GM12878 (cell line): ENCODE results near the gene S100A14. TPM values are rescaled to one million over a fixed set of nuclear protein-coding genes. Genes with fewer than 3 reads are reported as not detected.

Source experiments
- ATAC-seq: fragments of 200-7000 bp; cut with Tn5 transposase; 3 replicates; pipeline ENCODE4 v1.9.1; 2020; ENCODE audit warnings: mild to moderate bottlenecking, moderate library complexity
- BruUV-seq: library from RNA; stranded (reverse); fragments of 400-500 nt; replicated peaks from 2 replicates; lab custom pipeline; 2021; lab: Mats Ljungman, UMichigan
- CTCF ChIA-PET: fragments of 300-600 bp; sonication (Branson Sonifier 250); formaldehyde crosslinking; extraction: SDS; loops from one replicate; lab custom pipeline; 2021; ENCODE audit warnings: inconsistent platforms; lab: Yijun Ruan, JAX
- POLR2A ChIA-PET: fragments of 350-600 bp; formaldehyde crosslinking; extraction: SDS; loops from one replicate; lab custom pipeline; 2021; ENCODE audit warnings: inconsistent platforms; lab: Charles Lee
- RAD21 ChIA-PET: fragments of 300-600 bp; sonication (Branson Sonifier 250); formaldehyde crosslinking; loops from one replicate; lab custom pipeline; 2023; ENCODE audit warnings: antibody characterized with exemption; ENCODE audit not compliant: unreplicated experiment; lab: Charles Lee
- SMC1A ChIA-PET: fragments of 300-600 bp; sonication (Branson Sonifier 250); formaldehyde crosslinking; loops from one replicate; lab custom pipeline; 2023; ENCODE audit not compliant: unreplicated experiment, uncharacterized antibody; lab: Charles Lee
- DNase-seq: peaks from one replicate; pipeline ENCODE4 v3.0.0-alpha.2; 2011; ENCODE audit warnings: low read depth, low spot score
- FAIRE-seq: peaks from 3 replicates; lab custom pipeline; 2011; peaks lifted over from hg19 to GRCh38; lab: Jason Lieb, UNC
- H2AFZ ChIP-seq: 2 replicates; pipeline ENCODE4 v1.6.0; 2011; ENCODE audit warnings: low read depth, low read length, control low read depth; ENCODE audit not compliant: control insufficient read depth
- H3K27ac ChIP-seq: 2 replicates; pipeline ENCODE4 v1.5.1; 2011; ENCODE audit warnings: control low read depth; ENCODE audit not compliant: control insufficient read depth, insufficient read depth
- H3K27me3 ChIP-seq, 2 experiments: replicated peaks in 1 of 2; 2 replicates each; pipeline versions ENCODE4 v1.6.0 to v1.6.1; 2011; ENCODE audit warnings: low read length in 1 of 2; ENCODE audit not compliant: control insufficient read depth in 2 of 2, insufficient read depth in 2 of 2
- H3K36me3 ChIP-seq, 2 experiments: 2 replicates each; pipeline ENCODE4 v1.5.1; 2011; ENCODE audit warnings: low read length in 1 of 2; ENCODE audit not compliant: control insufficient read depth in 2 of 2, insufficient read depth in 2 of 2
- H3K4me1 ChIP-seq: 2 replicates; pipeline ENCODE4 v1.6.1; 2011; ENCODE audit warnings: mild to moderate bottlenecking, low read length, moderate library complexity, mixed read lengths; ENCODE audit not compliant: control insufficient read depth, insufficient read depth
- H3K4me2 ChIP-seq: 2 replicates; pipeline ENCODE4 v1.6.0; 2011; ENCODE audit warnings: control low read depth; ENCODE audit not compliant: control insufficient read depth, insufficient read depth
- H3K4me3 ChIP-seq: fragments of 200-600 bp; sonication (generic); 2 replicates; pipeline ENCODE4 v1.5.1; 2016
- H3K79me2 ChIP-seq: 2 replicates; pipeline ENCODE4 v1.6.0; 2011; ENCODE audit warnings: low read length; ENCODE audit not compliant: control insufficient read depth, insufficient read depth
- H3K9ac ChIP-seq: 2 replicates; pipeline ENCODE4 v1.8.0; 2011; ENCODE audit warnings: low read length, control low read depth, mixed read lengths; ENCODE audit not compliant: control insufficient read depth, insufficient read depth
- H3K9me3 ChIP-seq: replicated peaks from 3 replicates; pipeline ENCODE4 v1.5.1; 2011; ENCODE audit warnings: mild to moderate bottlenecking, low read length; ENCODE audit not compliant: control insufficient read depth, insufficient read depth
- H4K20me1 ChIP-seq: 2 replicates; pipeline ENCODE4 v1.6.0; 2011; ENCODE audit not compliant: control insufficient read depth, insufficient read depth
- ATF2 ChIP-seq: IDR thresholded peaks from 2 replicates; pipeline ENCODE4 v1.6.1; 2012; ENCODE audit warnings: low read length, inconsistent platforms
- KAT2A ChIP-seq: conservative IDR thresholded peaks from 2 replicates; pipeline ENCODE4 v1.6.1; 2011; ENCODE audit warnings: low read depth, low read length; ENCODE audit not compliant: control insufficient read depth
- MEF2B ChIP-seq: fragments of 450-650 bp; IDR thresholded peaks from 2 replicates; pipeline ENCODE4 v1.6.1; 2018; ENCODE audit warnings: mild to moderate bottlenecking, moderate library complexity; ENCODE audit not compliant: partially characterized antibody, poor library complexity, severe bottlenecking
- NFYB ChIP-seq: IDR thresholded peaks from 2 replicates; pipeline ENCODE4 v1.6.1; 2011; ENCODE audit warnings: low read depth, mild to moderate bottlenecking, low read length, improper control_type of control experiment, moderate library complexity; ENCODE audit not compliant: insufficient read depth
- NRF1 ChIP-seq: conservative IDR thresholded peaks from 2 replicates; pipeline ENCODE4 v1.6.1; 2011; ENCODE audit warnings: mild to moderate bottlenecking, low read depth, low read length, improper control_type of control experiment
- PBX3 ChIP-seq: IDR thresholded peaks from 2 replicates; pipeline ENCODE4 v1.6.1; 2011; ENCODE audit warnings: mild to moderate bottlenecking, low read depth, low read length, moderate library complexity; ENCODE audit not compliant: insufficient replicate concordance
- POLR2AphosphoS2 ChIP-seq: IDR thresholded peaks from 2 replicates; pipeline ENCODE4 v1.6.1; 2011; ENCODE audit warnings: low read depth, mild to moderate bottlenecking, low read length, improper control_type of control experiment, moderate library complexity
- RAD21 ChIP-seq: IDR thresholded peaks from 2 replicates; pipeline ENCODE4 v1.6.1; 2011; ENCODE audit warnings: mild to moderate bottlenecking, low read depth, low read length, moderate library complexity; ENCODE audit not compliant: insufficient read depth
- RAD51 ChIP-seq: fragments of 450-650 bp; IDR thresholded peaks from 2 replicates; pipeline ENCODE4 v1.6.1; 2016; ENCODE audit warnings: moderate library complexity, mild to moderate bottlenecking, inconsistent platforms
- SKIL ChIP-seq: fragments of 450-650 bp; IDR thresholded peaks from 2 replicates; pipeline ENCODE4 v1.6.1; 2017; ENCODE audit warnings: mild to moderate bottlenecking, low read depth, inconsistent platforms; ENCODE audit not compliant: poor library complexity, severe bottlenecking
- USF2 ChIP-seq: IDR thresholded peaks from 2 replicates; pipeline ENCODE4 v1.6.1; 2011; ENCODE audit warnings: low read depth, low read length, improper control_type of control experiment, borderline replicate concordance
- ZNF274 ChIP-seq: IDR thresholded peaks from one replicate; pipeline ENCODE4 v1.8.0; 2011; ENCODE audit not compliant: insufficient read length, insufficient read depth
- ZNF592 ChIP-seq: fragments of 450-650 bp; IDR thresholded peaks from 2 replicates; pipeline ENCODE4 v1.6.1; 2017; ENCODE audit warnings: mild to moderate bottlenecking, moderate library complexity
- WGBS: methylation state at CpG from one replicate; pipeline ENCODE4 v1.1.6; 2016; ENCODE audit warnings: low lambda C conversion rate; ENCODE audit not compliant: insufficient replicate concordance, insufficient coverage; ENCODE audit errors: missing lambda C conversion rate; 5-methylcytosine and 5-hydroxymethylcytosine counted together
- in situ Hi-C: fragments of 300-500 bp; cut with MboI; formaldehyde crosslinking; loops from 9 replicates; pipeline ENCODE4 v1.14.3; 2018; ENCODE audit warnings: mixed read lengths
- intact Hi-C: fragments of 100-400 bp; cut with micrococcal nuclease; formaldehyde crosslinking; loops from one replicate; pipeline ENCODE4 v1.14.2; 2022; ENCODE audit not compliant: unreplicated experiment
- polyA plus RNA-seq, 11 experiments: library from polyadenylated mRNA; depleted of rRNA in 4 of 11; unstranded in 6 of 11; stranded (reverse) in 5 of 11; fragments of >200 nt; fragmentation: Nextera tagmentation in 4 of 11; fragmentation: Illumina TruSeq in 1 of 11; extraction: Ambion mirVana in 4 of 11; extraction: Trizol in 1 of 11; gene quantifications; 1 replicate in 1 of 11; 2 replicates in 10 of 11; pipeline versions ENCODE4 v1.2.1 to v1.2.3, GENCODE V29; 2011 to 2016; ENCODE audit warnings: inconsistent platforms in 2 of 11, missing spikeins in 2 of 11, low read depth in 1 of 11
- total RNA-seq, 4 experiments: library from RNA; depleted of rRNA in 3 of 4; stranded (reverse); fragments of >200 nt in 3 of 4; fragmentation: Illumina TruSeq in 1 of 4; extraction: Trizol in 1 of 4; gene quantifications; 2 replicates each; pipeline versions ENCODE4 v1.2.1 to v1.2.3, GENCODE V29; 2013 to 2021

Gene S100A14
- total and polyA plus RNA-seq, 10 of the 15 experiments (the other 5 are each of a cell fraction or from before 2014, with no cell fraction given): 0.20 to 0.77 (median 0.45) TPM; not detected in 4

GRCh38 chr1:153626477-153626903, 10.4 kb upstream of the S100A14 start:
- CTCF ChIA-PET: interaction anchor here (0.8 to 5.2 kb wide), 21 partner anchors 9 to 278 kb away, joined by 3 to 66 read pairs (median 4); partner anchors contain the start of genes PGLYRP4, S100A14, S100A16 and S100A5
- POLR2A ChIA-PET: interaction anchor here (0.6 to 1.3 kb wide), 2 partner anchors 28 to 202 kb away, joined by 3 to 4 read pairs; no protein-coding TSS in a partner anchor
- no peaks in the 10 kb centered on the region for H3K27me3 ChIP-seq
- H2AFZ ChIP-seq: no peak overlapping the region
- no peak for FAIRE-seq
- no peaks in the 10 kb centered on the region for H3K9me3 ChIP-seq
- no peak overlapping the region for H3K4me3 ChIP-seq
- RAD21 ChIA-PET: interaction anchor here (1.2 to 3.7 kb wide), 4 partner anchors 9 to 94 kb away, joined by 4 to 25 read pairs (median 10); no protein-coding TSS in a partner anchor
- ATAC-seq: no peak
- H3K4me2 ChIP-seq: peak overlapping the region; percentile 67
- H4K20me1 ChIP-seq: no peaks in the 10 kb centered on the region
- no peaks in the 10 kb centered on the region for H3K36me3 ChIP-seq
- in situ Hi-C loops (no loop called here), intact Hi-C loops (no loop called here)
- H3K27ac ChIP-seq: no peak overlapping the region
- peaks cover 14% of the 10 kb centered on the region for H3K4me1 ChIP-seq
- no peak overlapping the region for H3K9ac ChIP-seq
- H3K79me2 ChIP-seq: no peaks in the 10 kb centered on the region
- DNase-seq: no peak
- SMC1A ChIA-PET: interaction anchor here (1.0 to 4.9 kb wide), 4 partner anchors 11 to 54 kb away, joined by 3 to 31 read pairs (median 4); partner anchors contain the start of gene S100A14
- no TSS peak for BruUV-seq
- WGBS: 53% methylated on average over 3 of the region's 3 CpGs
- no peak for TF ChIP-seq ZNF592
- TF ChIP-seq NFYB: no peak
- TF ChIP-seq NRF1: no peak
- TF ChIP-seq POLR2AphosphoS2: no peak
- no peak for TF ChIP-seq ZNF274
- no peak for TF ChIP-seq RAD21
- no peak for TF ChIP-seq PBX3
- TF ChIP-seq RAD51: no peak
- TF ChIP-seq MEF2B: no peak
- TF ChIP-seq SKIL: no peak
- TF ChIP-seq USF2: no peak
- no peak for TF ChIP-seq KAT2A
- no peak for TF ChIP-seq ATF2
